ENCODE measurements around the gene SCRT2.

SCRT2 gene

GRCh38 chr20:617934-618690 lies 57.5 kb downstream of the SCRT2 start:
- no peak overlapping the region for H3K4me3 ChIP-seq (replicated peaks; ENCODE audit: low read depth, low read length)
- no peak for DNase-seq (ENCODE audit: extremely low read depth, low read depth)
- TF ChIP-seq CTCF (IDR thresholded peaks at IDR 0.05; ENCODE audit: low read depth, low read length, missing control alignments) = no peak

- no peak for TF ChIP-seq CTCF (IDR thresholded peaks at IDR 0.05; ENCODE audit: low read depth, low read length, missing control alignments)
- H3K4me3 ChIP-seq (replicated peaks; ENCODE audit: low read depth, low read length) = no peak overlapping the region
- no peak for DNase-seq (ENCODE audit: extremely low read depth, low read depth)
Observed at GRCh38 chr20:615514-615913, 60.1 kb downstream of the SCRT2 start.

- DNase-seq (ENCODE audit: extremely low read depth, low read depth) = no peak
- no peak overlapping the region for H3K4me3 ChIP-seq (replicated peaks; ENCODE audit: low read depth, low read length)
- TF ChIP-seq CTCF (IDR thresholded peaks at IDR 0.05; ENCODE audit: low read depth, low read length, missing control alignments) = no peak
Observed at GRCh38 chr20:611843-612185, 63.8 kb downstream of the SCRT2 start.

Data from HFF-Myc (cell line).